GM23248 (cell line): Measurements from ENCODE around the gene MAP3K12. TPM values are rescaled to one million over a fixed set of nuclear protein-coding genes. Genes with fewer than 3 reads are reported as not detected.

ENCODE experiments used
- DNase-seq: peaks from one replicate; pipeline ENCODE4 v3.0.0-alpha.2; 2015
- H2AFZ ChIP-seq: fragments of 200-600 bp; sonication (generic); 2 replicates; pipeline ENCODE4 v1.6.1; 2016; ENCODE audit warnings: antibody characterized with exemption
- H3F3A ChIP-seq: fragments of 200-600 bp; sonication (generic); 2 replicates; pipeline ENCODE4 v1.6.1; 2016; ENCODE audit warnings: mild to moderate bottlenecking, antibody characterized with exemption, mixed run types; ENCODE audit not compliant: insufficient read depth
- H3K27ac ChIP-seq: fragments of 200-600 bp; sonication (generic); 2 replicates; pipeline ENCODE4 v1.5.1; 2016; ENCODE audit warnings: mild to moderate bottlenecking
- H3K27me3 ChIP-seq: fragments of 200-600 bp; sonication (generic); replicated peaks from 2 replicates; pipeline ENCODE4 v1.6.1; 2016; ENCODE audit warnings: mild to moderate bottlenecking; ENCODE audit not compliant: insufficient read depth
- H3K36me3 ChIP-seq: fragments of 200-600 bp; sonication (generic); 2 replicates; pipeline ENCODE4 v1.6.1; 2016; ENCODE audit warnings: low read depth, mild to moderate bottlenecking
- H3K4me1 ChIP-seq: fragments of 200-600 bp; sonication (generic); 2 replicates; pipeline ENCODE4 v1.6.1; 2016; ENCODE audit warnings: mild to moderate bottlenecking; ENCODE audit not compliant: insufficient read depth
- H3K4me2 ChIP-seq: fragments of 200-600 bp; sonication (generic); one replicate; pipeline ENCODE4 v1.6.1; 2016; ENCODE audit warnings: mild to moderate bottlenecking; ENCODE audit not compliant: unreplicated experiment
- H3K4me3 ChIP-seq: fragments of 200-600 bp; sonication (generic); 2 replicates; pipeline ENCODE4 v1.5.1; 2016; ENCODE audit warnings: mild to moderate bottlenecking
- H3K79me2 ChIP-seq: fragments of 200-600 bp; sonication (generic); 2 replicates; pipeline ENCODE4 v1.6.1; 2016; ENCODE audit warnings: mild to moderate bottlenecking; ENCODE audit not compliant: insufficient read depth
- H3K9ac ChIP-seq: fragments of 200-600 bp; sonication (generic); 2 replicates; pipeline ENCODE4 v1.6.1; 2016; ENCODE audit warnings: mild to moderate bottlenecking
- H3K9me2 ChIP-seq: fragments of 200-600 bp; sonication (generic); 2 replicates; pipeline ENCODE4 v1.6.1; 2016; ENCODE audit warnings: mixed run types, mild to moderate bottlenecking, moderate library complexity; ENCODE audit not compliant: insufficient read depth
- H3K9me3 ChIP-seq: fragments of 200-600 bp; sonication (generic); one replicate; pipeline ENCODE4 v1.6.1; 2017; ENCODE audit warnings: low read depth
- H4K20me1 ChIP-seq: fragments of 200-600 bp; sonication (generic); 2 replicates; pipeline ENCODE4 v1.6.0; 2016; ENCODE audit not compliant: insufficient read depth
- EZH2 ChIP-seq: fragments of 200-600 bp; sonication (generic); IDR thresholded peaks from 2 replicates; pipeline ENCODE4 v1.6.1; 2018; ENCODE audit warnings: antibody characterized with exemption, mild to moderate bottlenecking; ENCODE audit not compliant: insufficient read depth, poor library complexity, severe bottlenecking
- EZH2phosphoT487 ChIP-seq: fragments of 200-600 bp; sonication (generic); IDR thresholded peaks from 2 replicates; pipeline ENCODE4 v1.6.1; 2018; ENCODE audit warnings: antibody characterized with exemption, moderate library complexity, mild to moderate bottlenecking, low read depth; ENCODE audit not compliant: insufficient read depth
- WGBS, 2 experiments: methylation state at CpG; one replicate each; pipeline ENCODE4 v1.1.6; 2015 to 2017; ENCODE audit warnings: low lambda C conversion rate in 2 of 2, low coverage in 1 of 2; ENCODE audit errors: missing lambda C conversion rate in 2 of 2; 5-methylcytosine and 5-hydroxymethylcytosine counted together
- in situ Hi-C: fragments of 300-500 bp; cut with MboI; formaldehyde crosslinking; loops from 2 replicates; pipeline ENCODE4 v1.15.0; 2020
- polyA plus RNA-seq: library from polyadenylated mRNA; unstranded; fragments of >200 nt; fragmentation: Nextera tagmentation; extraction: Ambion mirVana; gene quantifications from 2 replicates; pipeline ENCODE4 v1.2.1, GENCODE V29; 2016
- total RNA-seq: library from RNA; depleted of rRNA; stranded (reverse); fragments of >200 nt; shearing (Covaris generic); gene quantifications from 2 replicates; pipeline ENCODE4 v1.2.3, GENCODE V29; 2014

Gene MAP3K12
- total and polyA plus RNA-seq, 2 experiments from 2014 or later = 8.7 to 37.4 TPM

DNA sequence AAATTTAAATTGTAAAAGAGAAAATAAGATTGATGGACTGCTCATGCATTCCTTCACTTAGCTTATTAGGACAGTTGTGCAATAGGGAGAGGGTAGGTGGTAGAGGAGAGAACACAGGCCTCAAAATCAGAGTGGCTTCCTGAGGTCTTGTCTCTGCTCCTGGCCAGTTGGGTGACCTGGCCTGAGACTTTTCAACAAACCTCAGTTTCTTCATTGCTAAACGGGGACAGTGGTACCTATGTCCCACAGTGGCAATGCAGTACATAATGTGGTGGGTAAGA is 2.6 kb downstream of the MAP3K12 start:
- Histone ChIP-seq H3K79me2 (peaks cover 56% of the 10 kb centered on the region), H2AFZ (no peak overlapping the region), H3K27me3 (no peaks in the 10 kb centered on the region), H3K4me2 (peak overlapping the region; percentile 39), H3K9me3 (no peaks in the 10 kb centered on the region), H3K36me3 (no peaks in the 10 kb centered on the region), H3K9me2 (no peaks in the 10 kb centered on the region), H3K9ac (peak overlapping the region; percentile 11; the same call in 1 of the 2 replicates), H3K4me1 (peaks cover 32% of the 10 kb centered on the region), H3F3A (peaks cover 20% of the 10 kb centered on the region), H3K4me3 (peak overlapping the region; percentile 38), H4K20me1 (no peaks in the 10 kb centered on the region), H3K27ac (no peak overlapping the region)
- in situ Hi-C loops = no loop called here
- no peak for DNase-seq
- TF ChIP-seq EZH2phosphoT487 (no peak), EZH2 (no peak)
- 90 to 100% methylated on average over 1 of the region's 1 CpG for WGBS, 2 experiments

DNA sequence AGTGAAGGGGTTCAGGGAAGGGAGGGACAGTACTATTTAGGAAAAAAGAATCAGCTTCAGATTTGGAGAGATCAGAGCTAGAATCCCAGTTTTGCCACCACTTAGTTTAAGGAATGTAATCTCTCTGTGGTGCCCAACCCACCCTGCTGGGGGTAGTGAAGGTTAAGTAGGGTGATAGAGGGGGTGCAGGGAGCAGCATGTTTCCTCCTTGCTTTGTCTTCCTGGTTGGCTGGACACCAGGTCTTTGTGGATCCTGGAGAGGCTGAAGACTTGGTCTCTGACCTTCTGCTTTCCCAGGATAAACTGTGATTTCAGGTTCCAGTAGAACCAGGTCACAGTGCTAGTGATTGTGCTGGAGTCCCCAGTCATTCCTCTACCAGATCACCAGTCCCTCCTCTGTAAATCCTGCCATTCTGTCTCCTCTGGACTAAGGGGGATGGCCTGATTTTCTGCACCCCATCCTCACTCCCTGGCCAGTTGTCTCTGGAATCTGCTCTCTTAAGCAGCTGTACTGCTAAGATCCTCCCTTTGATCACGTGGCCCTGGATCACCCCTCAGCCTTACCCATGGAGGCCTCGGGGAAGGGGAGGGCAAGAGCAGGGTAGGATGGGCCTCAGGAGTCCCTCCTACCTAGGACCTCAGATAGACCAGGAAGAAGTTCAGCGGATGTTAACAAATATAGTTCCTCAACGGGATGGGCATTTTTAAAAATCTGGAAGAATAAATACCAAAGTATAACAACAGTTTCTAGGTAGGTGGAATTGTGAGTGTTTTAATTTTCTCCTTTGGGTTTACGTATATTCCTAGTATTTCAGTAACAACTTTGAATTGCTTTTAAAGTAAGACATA is 3.1 kb downstream of the MAP3K12 start:
- H2AFZ ChIP-seq = no peak overlapping the region
- WGBS, 2 experiments = 29 to 34% methylated on average over 5 of the region's 5 CpGs
- no peaks in the 10 kb centered on the region for H3K36me3 ChIP-seq
- H4K20me1 ChIP-seq = no peaks in the 10 kb centered on the region
- peaks cover 56% of the 10 kb centered on the region for H3K79me2 ChIP-seq
- TF ChIP-seq EZH2phosphoT487 (no peak), EZH2 (no peak)
- H3K4me2 ChIP-seq = peak overlapping the region; percentile 39
- peak overlapping the region; percentile 38 for H3K4me3 ChIP-seq
- H3K27ac ChIP-seq = no peak overlapping the region
- DNase-seq = peak; percentile 75
- no peaks in the 10 kb centered on the region for H3K27me3 ChIP-seq
- H3K9me3 ChIP-seq = no peaks in the 10 kb centered on the region
- H3K9ac ChIP-seq = peak overlapping the region; percentile 11
- in situ Hi-C loops = no loop called here
- peaks cover 20% of the 10 kb centered on the region for H3F3A ChIP-seq
- H3K4me1 ChIP-seq = peaks cover 30% of the 10 kb centered on the region
- H3K9me2 ChIP-seq = no peaks in the 10 kb centered on the region

DNA sequence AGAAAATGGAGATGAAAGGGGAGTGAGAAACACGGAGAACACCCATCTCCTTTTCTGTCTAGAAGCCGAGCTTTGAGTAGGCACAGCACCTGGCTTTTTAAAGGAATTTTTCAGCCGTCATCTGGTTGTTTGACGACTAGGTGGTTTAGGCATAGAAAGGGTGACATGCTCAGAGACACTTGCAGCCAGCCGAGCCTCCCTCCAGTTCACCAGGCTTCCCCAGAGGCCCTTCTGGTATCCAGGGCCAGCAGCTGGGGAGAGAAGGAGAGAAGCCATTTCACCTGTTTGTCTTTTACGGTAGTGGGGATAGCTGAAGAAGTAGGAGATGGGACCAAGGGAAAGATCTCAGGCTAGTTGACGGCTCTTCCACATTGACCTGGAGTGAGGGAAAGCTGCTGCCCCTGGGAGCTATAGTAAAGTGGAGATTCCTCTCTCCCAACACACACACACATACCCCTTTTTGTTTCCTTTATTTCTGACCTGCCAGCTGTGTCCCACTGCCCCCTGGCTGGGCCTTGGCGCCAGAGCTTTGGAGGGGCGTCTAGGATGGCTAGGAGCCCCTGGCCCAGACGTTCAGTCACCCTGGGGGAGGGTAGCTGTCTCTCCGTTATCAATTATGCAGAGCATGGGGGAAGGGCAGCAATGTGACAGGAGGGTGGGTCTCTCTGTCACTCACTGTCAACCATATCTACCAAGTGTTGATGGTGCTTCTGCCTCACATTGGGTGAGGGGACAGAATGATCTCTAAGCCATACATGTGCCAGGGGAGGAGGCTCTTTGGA is 5.5 kb downstream of the MAP3K12 start:
- H3K9me2 ChIP-seq = no peaks in the 10 kb centered on the region
- no peaks in the 10 kb centered on the region for H4K20me1 ChIP-seq
- H3F3A ChIP-seq = peaks cover 12% of the 10 kb centered on the region; the same call in 1 of the 2 replicates
- peaks cover 67% of the 10 kb centered on the region for H3K79me2 ChIP-seq
- no peaks in the 10 kb centered on the region for H3K27me3 ChIP-seq
- H3K27ac ChIP-seq = peak overlapping the region; percentile 64; the same call in 1 of the 2 replicates
- in situ Hi-C loops = no loop called here
- no peaks in the 10 kb centered on the region for H3K36me3 ChIP-seq
- peak overlapping the region; percentile 72 for H3K4me3 ChIP-seq
- DNase-seq = no peak
- no peaks in the 10 kb centered on the region for H3K9me3 ChIP-seq
- 33 to 36% methylated on average over 11 of the region's 11 CpGs for WGBS, 2 experiments
- peaks cover 23% of the 10 kb centered on the region for H3K4me1 ChIP-seq
- TF ChIP-seq EZH2phosphoT487 (no peak), EZH2 (no peak)
- peak overlapping the region; percentile 86 for H3K4me2 ChIP-seq
- peak overlapping the region; percentile 79 for H3K9ac ChIP-seq
- H2AFZ ChIP-seq = peak overlapping the region; percentile 83

DNA sequence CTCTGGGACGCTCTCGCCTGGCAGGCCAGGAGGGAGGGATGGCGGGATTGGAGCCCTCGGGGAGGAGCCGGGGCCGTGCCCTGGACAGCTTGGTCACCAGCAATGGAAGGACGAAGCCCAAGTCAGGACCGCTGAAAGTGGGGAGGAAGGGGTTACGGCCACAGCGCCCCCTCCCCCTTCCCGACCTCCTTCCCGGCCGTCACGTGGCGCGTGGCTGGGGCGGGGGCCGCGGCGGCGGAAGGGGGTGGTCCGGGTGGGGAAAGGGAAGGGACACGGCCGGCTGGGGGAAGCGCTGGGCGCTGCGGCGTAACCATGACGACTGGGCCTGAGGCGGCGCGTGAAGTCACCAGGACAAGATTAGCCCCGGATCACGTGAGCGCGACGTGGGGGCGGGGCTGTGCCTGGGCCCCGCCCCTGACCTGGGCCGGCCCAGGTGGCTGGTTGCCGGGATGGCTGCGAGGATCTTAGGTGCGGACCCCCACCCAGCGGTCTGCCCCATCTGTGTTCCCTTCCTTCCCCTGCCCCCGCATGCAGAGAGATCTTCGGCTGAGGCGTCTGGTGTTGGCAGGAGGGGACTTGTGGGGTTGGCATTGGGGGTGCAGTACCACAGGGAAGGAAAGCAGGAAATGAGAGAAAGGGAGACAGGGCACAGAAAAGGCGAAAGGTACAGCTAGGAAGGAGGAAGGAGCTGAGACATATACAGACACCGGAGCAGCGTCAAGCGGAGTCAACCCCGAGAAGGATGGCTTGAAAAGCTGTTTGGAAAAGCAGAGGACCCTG is 6.2 kb downstream of the MAP3K12 start:
- Histone ChIP-seq H3K36me3 (no peaks in the 10 kb centered on the region), H3K79me2 (peaks cover 66% of the 10 kb centered on the region), H3K9me3 (no peaks in the 10 kb centered on the region), H3K9me2 (no peaks in the 10 kb centered on the region), H3K27ac (peak overlapping the region; percentile 64), H3K27me3 (no peaks in the 10 kb centered on the region), H3K4me1 (peaks cover 23% of the 10 kb centered on the region), H4K20me1 (no peaks in the 10 kb centered on the region), H3K4me2 (peak overlapping the region; percentile 86), H3K4me3 (peak overlapping the region; percentile 72), H3K9ac (peak overlapping the region; percentile 79), H2AFZ (peak overlapping the region; percentile 83), H3F3A (peaks cover 12% of the 10 kb centered on the region; the same call in 1 of the 2 replicates)
- TF ChIP-seq EZH2phosphoT487 (no peak), EZH2 (no peak)
- peak; percentile 96 for DNase-seq
- 5% methylated on average over 30 to 37 of the region's 52 CpGs for WGBS, 2 experiments
- in situ Hi-C loops = no loop called here
